HepG2 (cell line): ENCODE results near the gene PXYLP1. TPM values are rescaled to one million over a fixed set of nuclear protein-coding genes. Genes with fewer than 3 reads are reported as not detected.

Experiments used
- ATAC-seq: fragments of 200-7000 bp; cut with Tn5 transposase; 3 replicates; pipeline ENCODE4 v1.9.1; 2020; ENCODE audit warnings: mild to moderate bottlenecking, moderate library complexity
- BruUV-seq: library from RNA; stranded (reverse); fragments of 400-500 nt; replicated peaks from 2 replicates; lab custom pipeline; 2021; lab: Mats Ljungman, UMichigan
- CTCF ChIA-PET: fragments of 300-600 bp; formaldehyde crosslinking; extraction: SDS; loops from one replicate; lab custom pipeline; 2021; ENCODE audit warnings: low total read pairs, inconsistent platforms, low intra/inter-chr PET ratio; lab: Yijun Ruan, JAX
- POLR2A ChIA-PET: fragments of 350-600 bp; sonication (Branson Sonifier 250); formaldehyde crosslinking; loops from one replicate; lab custom pipeline; 2020; ENCODE audit warnings: antibody characterized with exemption, inconsistent platforms; lab: Yijun Ruan, JAX
- DNase-seq: peaks from one replicate; pipeline ENCODE4 v3.0.0-alpha.2; 2015; ENCODE audit warnings: low spot score
- FAIRE-seq: peaks from 3 replicates; lab custom pipeline; 2011; peaks lifted over from hg19 to GRCh38; lab: Jason Lieb, UNC
- H2AFZ ChIP-seq: one replicate; pipeline ENCODE4 v1.6.1; 2011; ENCODE audit warnings: low read length, inconsistent platforms
- H3K27ac ChIP-seq: fragments of 300-600 bp; 3 replicates; pipeline ENCODE4 v1.8.0; 2011; ENCODE audit warnings: mixed run types, mild to moderate bottlenecking, mixed read lengths, low read length, inconsistent platforms; ENCODE audit not compliant: insufficient read depth; ENCODE audit errors: extremely low read length
- H3K27me3 ChIP-seq, 2 experiments: fragments of 200-600 bp in 1 of 2; 2 replicates in 1 of 2; 3 replicates in 1 of 2; pipeline versions ENCODE4 v1.6.0 to v1.8.0; 2011; ENCODE audit warnings: low read length in 2 of 2, mild to moderate bottlenecking in 2 of 2, moderate library complexity in 2 of 2, inconsistent platforms in 1 of 2; ENCODE audit not compliant: insufficient read depth in 2 of 2, control insufficient read depth in 1 of 2
- H3K36me3 ChIP-seq, 2 experiments: fragments of 200-600 bp in 1 of 2; replicated peaks in 1 of 2; 2 replicates in 1 of 2; 3 replicates in 1 of 2; pipeline versions ENCODE4 v1.5.1 to v1.8.0; 2011; ENCODE audit warnings: low read length in 2 of 2, inconsistent platforms in 1 of 2; ENCODE audit not compliant: insufficient read depth in 2 of 2, control insufficient read depth in 1 of 2
- H3K4me1 ChIP-seq: 2 replicates; pipeline ENCODE4 v1.5.1; 2012; ENCODE audit warnings: low read length, inconsistent platforms; ENCODE audit not compliant: insufficient read depth
- H3K4me2 ChIP-seq: 2 replicates; pipeline ENCODE4 v1.6.0; 2011; ENCODE audit warnings: low read depth, low read length, inconsistent platforms
- H3K4me3 ChIP-seq, 3 experiments: fragments of 200-600 bp in 1 of 3; sonication (generic), shearing (Covaris generic) in 1 of 3; replicated peaks in 1 of 3; 2 replicates each; pipeline ENCODE4 v1.5.1; 2011 to 2016; ENCODE audit warnings: low read length in 3 of 3, inconsistent platforms in 2 of 3, low read depth in 2 of 3, mild to moderate bottlenecking in 2 of 3, control low read depth in 1 of 3, mixed read lengths in 1 of 3; ENCODE audit not compliant: insufficient read depth in 1 of 3
- H3K79me2 ChIP-seq: one replicate; pipeline ENCODE4 v1.6.1; 2011; ENCODE audit warnings: low read length, inconsistent platforms; ENCODE audit not compliant: insufficient read depth
- H3K9ac ChIP-seq: 2 replicates; pipeline ENCODE4 v1.6.0; 2011; ENCODE audit warnings: mild to moderate bottlenecking, low read depth, low read length, inconsistent platforms; ENCODE audit not compliant: insufficient read depth
- H3K9me3 ChIP-seq: 2 replicates; pipeline ENCODE4 v1.5.1; 2012; ENCODE audit warnings: mild to moderate bottlenecking, low read length
- H4K20me1 ChIP-seq: 2 replicates; pipeline ENCODE4 v1.6.0; 2011; ENCODE audit warnings: inconsistent platforms, mild to moderate bottlenecking, low read length, moderate library complexity; ENCODE audit not compliant: insufficient read depth
- JUN ChIP-seq: sonication (generic); formaldehyde crosslinking; IDR thresholded peaks from 2 replicates; pipeline ENCODE4 v1.4.0; 2020; ENCODE audit warnings: mild to moderate bottlenecking, missing genetic modification reagents
- MAFF ChIP-seq: IDR thresholded peaks from 2 replicates; pipeline ENCODE4 v1.6.1; 2011; ENCODE audit warnings: low read depth, low read length, improper control_type of control experiment
- MAFK ChIP-seq, 2 experiments: IDR thresholded peaks in 1 of 2; conservative IDR thresholded peaks in 1 of 2; 2 replicates each; pipeline ENCODE4 v1.6.1; 2011; ENCODE audit warnings: improper control_type of control experiment in 2 of 2, low read length in 2 of 2
- MED13 ChIP-seq: sonication (generic); formaldehyde crosslinking; IDR thresholded peaks from 2 replicates; pipeline ENCODE4 v1.5.0; 2020; ENCODE audit warnings: missing genetic modification reagents
- NFIC ChIP-seq: IDR thresholded peaks from 2 replicates; pipeline ENCODE4 v1.6.1; 2012; ENCODE audit warnings: mild to moderate bottlenecking, low read length, inconsistent platforms
- NR1H2 ChIP-seq: sonication (generic); formaldehyde crosslinking; IDR thresholded peaks from 2 replicates; pipeline ENCODE4 v1.8.1; 2022; ENCODE audit warnings: low read depth, missing genetic modification reagents, borderline replicate concordance
- PAF1 ChIP-seq: IDR thresholded peaks from 2 replicates; pipeline ENCODE4 v1.6.1; 2016; ENCODE audit warnings: missing genetic modification reagents, missing compliant biosample characterization
- RAD21 ChIP-seq: fragments of 450-650 bp; formaldehyde crosslinking; IDR thresholded peaks from 2 replicates; pipeline ENCODE4 v1.5.0; 2020; ENCODE audit warnings: mild to moderate bottlenecking
- in situ Hi-C: cut with HindIII; loops from 2 replicates; pipeline ENCODE4 v1.10.0; 2017; ENCODE audit warnings: low pct_unique_long_range_greater_than_20kb; ENCODE audit not compliant: extremely low pct_ligation_motif_present
- intact Hi-C: fragments of 100-400 bp; cut with micrococcal nuclease; formaldehyde crosslinking; loops from one replicate; pipeline ENCODE4 v1.10.0; 2022; ENCODE audit not compliant: unreplicated experiment
- polyA plus RNA-seq, 8 experiments: library from polyadenylated mRNA; depleted of rRNA in 3 of 8; stranded (reverse) in 7 of 8; unstranded in 1 of 8; fragments of >200 nt; fragmentation: Illumina TruSeq in 4 of 8; extraction: Trizol in 4 of 8; gene quantifications; 2 replicates each; pipeline versions ENCODE4 v1.2.1 to v1.2.3, GENCODE V29; 2011 to 2016; ENCODE audit warnings: low read depth in 4 of 8, missing spikeins in 1 of 8, mixed read lengths in 1 of 8; ENCODE audit not compliant: insufficient read depth in 1 of 8
- total RNA-seq, 5 experiments: library from RNA; depleted of rRNA; stranded (reverse); fragments of >200 nt; fragmentation: Illumina TruSeq; extraction: Trizol; gene quantifications; 2 replicates each; pipeline ENCODE4 v1.2.3, GENCODE V29; 2016; ENCODE audit warnings: low read depth in 1 of 5
- TF ChIP-seq, protein P1 (sequence below): sonication (generic); formaldehyde crosslinking; conservative IDR thresholded peaks from 2 replicates; pipeline ENCODE4 v1.4.0; 2020; ENCODE audit warnings: mild to moderate bottlenecking, missing genetic modification reagents, moderate library complexity
- TF ChIP-seq, protein P2 (sequence below): IDR thresholded peaks from 2 replicates; pipeline ENCODE4 v1.6.1; 2012; ENCODE audit warnings: inconsistent platforms

Gene PXYLP1
- total and polyA plus RNA-seq, 2 of the 13 experiments (the other 11 are each of a cell fraction or from before 2014, with no cell fraction given): 4.9 to 8.1 TPM

DNA sequence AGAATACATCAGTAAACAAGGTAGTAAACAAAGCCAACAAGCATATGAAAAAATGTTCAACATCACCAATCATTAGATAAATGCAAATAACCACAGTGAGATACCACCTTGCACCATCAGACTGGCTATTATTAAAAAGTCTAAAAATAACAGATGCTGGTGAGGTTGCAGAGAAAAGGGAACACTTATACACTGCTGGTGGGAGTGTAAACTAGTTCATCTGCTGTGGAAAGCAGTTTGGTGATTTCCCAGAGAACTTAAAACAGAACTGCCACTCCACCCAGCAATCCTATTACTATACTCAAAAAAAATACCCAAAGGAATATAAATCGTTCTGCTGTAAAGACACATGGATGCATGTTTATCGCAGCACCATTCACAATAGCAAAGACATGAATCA, 106.4 kb downstream of the PXYLP1 start (continued):
- TF ChIP-seq NFIC: no peak
- TF ChIP-seq, protein P1, sequence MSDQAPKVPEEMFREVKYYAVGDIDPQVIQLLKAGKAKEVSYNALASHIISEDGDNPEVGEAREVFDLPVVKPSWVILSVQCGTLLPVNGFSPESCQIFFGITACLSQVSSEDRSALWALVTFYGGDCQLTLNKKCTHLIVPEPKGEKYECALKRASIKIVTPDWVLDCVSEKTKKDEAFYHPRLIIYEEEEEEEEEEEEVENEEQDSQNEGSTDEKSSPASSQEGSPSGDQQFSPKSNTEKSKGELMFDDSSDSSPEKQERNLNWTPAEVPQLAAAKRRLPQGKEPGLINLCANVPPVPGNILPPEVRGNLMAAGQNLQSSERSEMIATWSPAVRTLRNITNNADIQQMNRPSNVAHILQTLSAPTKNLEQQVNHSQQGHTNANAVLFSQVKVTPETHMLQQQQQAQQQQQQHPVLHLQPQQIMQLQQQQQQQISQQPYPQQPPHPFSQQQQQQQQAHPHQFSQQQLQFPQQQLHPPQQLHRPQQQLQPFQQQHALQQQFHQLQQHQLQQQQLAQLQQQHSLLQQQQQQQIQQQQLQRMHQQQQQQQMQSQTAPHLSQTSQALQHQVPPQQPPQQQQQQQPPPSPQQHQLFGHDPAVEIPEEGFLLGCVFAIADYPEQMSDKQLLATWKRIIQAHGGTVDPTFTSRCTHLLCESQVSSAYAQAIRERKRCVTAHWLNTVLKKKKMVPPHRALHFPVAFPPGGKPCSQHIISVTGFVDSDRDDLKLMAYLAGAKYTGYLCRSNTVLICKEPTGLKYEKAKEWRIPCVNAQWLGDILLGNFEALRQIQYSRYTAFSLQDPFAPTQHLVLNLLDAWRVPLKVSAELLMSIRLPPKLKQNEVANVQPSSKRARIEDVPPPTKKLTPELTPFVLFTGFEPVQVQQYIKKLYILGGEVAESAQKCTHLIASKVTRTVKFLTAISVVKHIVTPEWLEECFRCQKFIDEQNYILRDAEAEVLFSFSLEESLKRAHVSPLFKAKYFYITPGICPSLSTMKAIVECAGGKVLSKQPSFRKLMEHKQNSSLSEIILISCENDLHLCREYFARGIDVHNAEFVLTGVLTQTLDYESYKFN: no peak
- no peak for TF ChIP-seq JUN (CRISPR knock-in tag)
- TF ChIP-seq PAF1 (CRISPR knock-in tag): no peak
- no peak for TF ChIP-seq RAD21 (CRISPR knock-in tag)

DNA sequence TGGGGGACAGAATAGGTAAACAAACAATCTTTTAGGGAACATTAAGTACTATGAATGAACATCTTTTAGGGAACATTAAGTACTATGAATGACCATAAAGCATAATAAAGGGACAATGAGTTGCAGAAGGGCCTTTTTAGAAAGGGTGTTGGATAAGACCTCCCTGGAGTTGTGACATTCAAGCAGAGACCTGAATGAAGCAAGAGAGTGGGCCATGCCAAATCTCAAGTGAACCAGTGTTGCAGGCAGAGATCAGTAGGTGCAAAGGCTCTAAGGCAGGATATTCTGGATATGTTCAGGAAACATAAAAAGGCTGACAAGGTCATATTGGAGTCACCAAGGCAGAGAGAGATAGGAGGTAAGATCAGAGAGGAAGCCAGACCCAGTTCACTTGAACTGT, 107.3 kb downstream of the PXYLP1 start:
- FAIRE-seq (no peak), ATAC-seq (no peak), DNase-seq (no peak)
- no TSS peak for BruUV-seq
- Histone ChIP-seq H3K27ac (no peak overlapping the region), H3K4me3 (no peak overlapping the region), H4K20me1 (no peaks in the 10 kb centered on the region), H2AFZ (no peak overlapping the region), H3K4me1 (peaks cover 32% of the 10 kb centered on the region), H3K27me3 (no peaks in the 10 kb centered on the region), H3K36me3 (no peaks in the 10 kb centered on the region), H3K4me2 (no peak overlapping the region), H3K79me2 (no peaks in the 10 kb centered on the region), H3K9ac (no peak overlapping the region), H3K9me3 (no peaks in the 10 kb centered on the region)
- intact Hi-C loops: no loop called here
- ChIA-PET CTCF (no interaction called here), POLR2A (no interaction called here)
- TF ChIP-seq, protein P2, sequence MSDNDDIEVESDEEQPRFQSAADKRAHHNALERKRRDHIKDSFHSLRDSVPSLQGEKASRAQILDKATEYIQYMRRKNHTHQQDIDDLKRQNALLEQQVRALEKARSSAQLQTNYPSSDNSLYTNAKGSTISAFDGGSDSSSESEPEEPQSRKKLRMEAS: no peak
- no peak for TF ChIP-seq MED13 (CRISPR knock-in tag)
- peak in 1 of 2 experiments; percentile 27; a peak in 2 of 4 replicates for TF ChIP-seq MAFK (conservative IDR thresholded peaks at IDR 0.05 in 1 of 2, IDR thresholded peaks at IDR 0.05 in 1 of 2; ENCODE audit: low read length in 2 of 2)
- no peak for TF ChIP-seq NR1H2
- 0 out of 2 replicates have a peak, but pooled peaks have one; percentile 6 for TF ChIP-seq MAFF
- in situ Hi-C loops: no loop called here
